Medulla oblongata (tissue), 1 donor: ENCODE results near the gene MCC.

Source experiments
- DNase-seq: peaks from one replicate; pipeline ENCODE4 v3.0.0-alpha.2; 2015; ENCODE audit errors: extremely low spot score

The MCC gene

DNA sequence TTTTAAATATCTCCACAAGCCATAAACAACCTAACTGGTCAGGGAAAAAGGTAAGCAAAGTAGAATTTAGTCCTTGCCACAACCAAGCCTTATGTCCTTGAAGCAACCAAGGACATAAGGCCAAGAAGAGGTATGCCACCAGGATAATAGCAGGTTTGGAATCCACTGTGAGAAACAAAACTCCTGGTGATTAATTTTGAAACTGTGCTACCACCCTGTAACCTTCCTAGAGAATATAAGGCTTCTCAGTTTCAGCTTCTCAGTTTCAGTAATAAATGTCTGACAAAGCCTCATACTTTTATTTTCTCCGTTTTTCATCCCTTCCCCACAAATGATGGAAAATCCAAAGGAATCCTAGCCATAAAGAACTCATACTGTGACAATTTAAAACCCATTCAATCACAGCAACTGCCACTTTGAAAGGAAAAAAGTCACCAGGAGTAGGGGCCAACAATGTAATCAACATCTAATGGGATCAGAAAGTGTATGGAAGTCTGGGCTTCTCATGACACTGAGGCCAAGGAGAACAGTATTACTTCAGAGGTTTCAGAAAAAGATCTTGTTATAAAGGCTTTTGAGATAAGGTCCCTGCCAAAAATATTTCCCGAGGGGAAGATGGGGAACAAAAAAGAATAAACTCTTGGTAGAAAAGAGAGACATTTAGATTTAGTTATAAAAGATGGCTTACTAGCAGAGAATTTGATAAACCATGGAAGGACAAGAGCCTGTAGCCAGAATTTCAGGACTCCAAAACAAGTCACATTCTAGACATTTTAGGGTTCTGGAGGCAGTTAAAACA is 242.6 kb downstream of the MCC start:
- no peak for DNase-seq

DNA sequence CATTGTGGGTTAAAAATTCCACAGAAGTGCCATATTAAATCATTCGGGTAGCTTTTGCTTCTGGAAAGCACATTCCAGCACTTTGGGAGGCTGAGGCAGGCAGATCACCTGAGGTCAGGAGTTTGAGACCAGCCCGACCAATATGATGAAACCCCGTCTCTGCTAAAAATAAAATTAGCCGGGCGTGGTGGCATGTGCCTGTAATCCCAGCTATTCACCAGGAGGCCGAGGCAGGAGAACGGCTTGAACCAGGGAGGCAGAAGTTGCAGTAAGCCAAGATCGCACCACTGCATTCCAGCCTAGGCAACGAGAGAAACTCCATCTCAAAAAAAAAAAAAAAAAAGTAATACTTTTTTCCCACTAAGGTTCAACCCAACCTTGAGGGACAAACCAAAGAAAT is 243.3 kb downstream of the MCC start:
- DNase-seq = no peak

DNA sequence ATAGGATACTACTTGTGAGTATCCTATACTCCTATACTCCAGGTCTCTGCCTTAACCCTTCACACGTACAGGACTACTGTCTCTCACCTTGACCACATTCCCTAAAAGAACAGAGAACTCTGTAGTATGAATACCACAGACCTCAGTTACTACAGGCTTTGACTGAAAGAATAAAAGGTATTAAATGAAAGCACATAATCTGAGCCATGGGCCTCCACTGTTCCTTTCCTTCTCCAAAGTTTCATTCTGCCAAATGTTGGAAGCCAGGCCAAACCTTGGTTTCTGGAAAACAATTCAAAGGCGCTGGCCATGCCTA is 244.9 kb downstream of the MCC start:
- no peak for DNase-seq

DNA sequence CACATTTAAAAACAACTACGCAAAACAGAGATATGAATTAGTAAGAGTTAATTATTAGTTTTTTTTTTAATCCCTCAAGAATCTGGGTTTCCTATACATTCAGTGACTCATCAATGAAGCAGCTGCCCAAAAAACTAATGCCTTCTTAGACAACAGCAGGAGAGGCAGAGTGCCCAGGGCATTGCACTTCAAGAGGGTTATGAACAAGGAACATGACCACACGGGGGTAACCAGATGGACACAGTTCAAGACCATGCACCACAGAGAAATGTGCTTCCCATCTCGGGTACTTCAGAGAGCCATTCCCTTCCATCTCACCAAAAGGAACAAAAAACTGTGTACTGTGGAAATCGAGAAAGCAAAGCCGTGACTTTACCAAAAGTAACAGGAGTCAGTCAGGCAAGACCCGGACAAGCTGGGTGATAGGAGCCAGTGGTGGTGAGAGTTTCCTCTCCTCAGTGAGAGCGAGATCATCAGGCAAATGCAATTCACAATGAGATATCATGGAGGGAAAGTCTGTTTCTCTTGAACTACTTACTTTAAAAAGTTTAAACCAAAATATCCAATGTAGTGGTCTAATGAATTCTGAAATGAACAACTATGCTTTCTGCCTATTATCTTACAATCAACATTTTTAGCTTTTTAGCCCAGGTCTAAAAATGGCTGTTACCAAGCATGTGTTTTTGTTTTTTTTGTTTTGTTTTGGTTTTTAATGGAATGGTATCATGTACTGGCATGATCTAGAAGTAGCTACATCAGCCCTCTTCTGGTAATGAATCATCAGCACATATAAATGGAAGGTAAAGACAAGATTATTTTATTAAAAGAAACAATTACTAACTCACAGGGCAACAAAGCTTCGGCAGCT is 245.5 kb downstream of the MCC start:
- no peak for DNase-seq

DNA sequence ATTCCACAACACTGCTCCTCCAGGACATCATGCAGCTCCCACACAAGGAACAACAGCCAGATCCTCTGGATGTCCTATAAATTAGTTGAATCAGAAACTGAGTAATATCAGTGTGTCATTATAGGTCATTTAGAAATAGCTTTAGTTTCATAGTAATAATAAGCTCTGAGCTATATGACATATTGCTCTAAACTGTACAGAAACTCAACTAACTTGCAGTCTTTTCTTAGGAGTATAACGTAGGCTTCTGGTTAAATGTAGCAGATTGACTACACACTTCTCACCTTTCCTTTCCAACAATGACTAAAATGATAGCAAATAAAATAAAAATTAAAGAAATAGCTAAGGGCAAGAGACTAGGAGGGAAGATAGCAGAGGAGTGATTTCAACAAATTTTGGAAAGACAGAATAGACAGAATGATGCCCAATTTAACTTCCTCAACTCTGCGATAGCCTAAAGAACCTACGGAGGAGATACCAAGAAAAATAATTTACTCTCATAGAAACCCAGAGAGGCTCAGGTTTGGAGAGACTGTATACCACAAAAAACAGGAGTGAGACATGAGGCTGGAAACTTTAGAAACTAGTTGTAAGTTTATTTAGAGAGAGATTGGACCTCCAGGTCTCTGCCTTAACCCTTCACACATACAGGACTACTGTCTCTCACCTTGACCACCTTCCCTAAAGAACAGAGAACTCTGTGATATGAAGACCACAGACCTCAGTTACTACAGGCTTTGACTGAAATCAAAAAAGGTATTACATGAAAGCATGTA is 247.1 kb downstream of the MCC start:
- DNase-seq = no peak

DNA sequence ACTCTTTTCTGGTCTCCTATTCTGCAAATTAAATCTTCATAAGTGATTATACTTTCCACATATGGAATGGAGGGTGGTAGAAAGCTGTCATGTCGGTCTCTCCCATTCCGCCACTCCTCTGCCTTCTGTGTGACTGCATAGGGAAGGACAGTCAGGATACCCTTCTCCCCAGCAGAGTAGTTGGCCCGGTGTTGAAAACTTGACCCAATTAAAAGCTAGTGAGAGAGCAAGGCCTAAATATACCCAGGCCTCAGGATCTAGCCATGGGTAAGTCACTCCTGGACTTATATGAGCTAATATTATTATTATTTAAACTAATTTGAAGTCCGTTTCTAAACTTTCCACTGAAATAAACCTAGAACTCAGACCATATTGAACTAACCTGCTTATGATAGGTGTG is 248.2 kb downstream of the MCC start:
- DNase-seq = no peak

DNA sequence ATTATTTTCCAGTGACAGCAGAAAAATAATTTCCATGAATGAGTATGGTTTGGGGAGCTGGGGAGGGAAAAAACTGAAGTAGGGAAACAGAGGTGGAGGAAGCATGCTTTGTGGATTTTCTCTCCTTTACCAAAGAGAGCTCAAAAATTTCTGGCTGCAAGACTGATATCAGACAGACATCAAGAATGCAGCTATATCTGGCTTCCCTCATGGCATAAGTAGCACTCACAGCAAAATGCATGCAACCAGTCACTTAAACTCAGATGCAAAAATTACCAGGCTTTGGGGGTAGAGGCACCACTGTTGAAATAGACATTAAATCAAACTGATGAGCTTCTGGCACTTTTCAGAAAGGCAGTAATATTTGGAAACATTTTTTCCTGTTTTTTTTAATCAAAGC is 250.4 kb downstream of the MCC start:
- DNase-seq = no peak

DNA sequence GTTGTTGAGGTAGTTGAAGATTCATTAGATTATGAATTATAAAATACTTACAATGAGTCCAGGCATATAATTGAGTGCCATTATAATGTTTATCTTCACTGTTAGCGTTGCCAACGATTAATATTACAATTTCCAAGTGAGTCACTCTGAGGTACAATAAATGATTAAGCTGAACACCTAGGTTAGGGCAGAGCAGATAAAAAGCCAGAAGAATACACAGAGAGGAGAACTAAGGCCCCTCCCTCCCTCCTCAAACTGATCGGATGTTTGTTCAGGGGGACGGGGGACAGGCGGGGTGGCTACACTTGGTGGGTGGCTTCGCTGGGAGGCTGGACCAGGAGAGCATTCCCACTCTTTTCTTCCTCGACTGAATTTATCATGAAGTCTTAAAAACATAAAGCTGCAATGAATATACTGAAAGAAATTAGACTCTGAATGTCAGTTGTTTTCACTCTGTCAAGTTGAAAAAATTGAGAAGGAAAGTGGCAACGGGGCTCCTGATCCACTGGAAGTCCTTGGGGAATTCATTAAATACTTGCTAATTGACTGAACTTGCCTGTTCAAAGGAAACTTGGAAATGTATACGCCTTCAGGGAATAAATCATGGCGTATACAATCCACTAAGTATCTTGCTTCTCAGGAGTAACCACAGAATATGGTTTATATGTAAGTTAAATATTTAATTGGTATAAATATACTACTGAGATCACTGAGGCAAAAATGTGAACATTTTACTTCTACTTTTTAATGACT is 251.5 kb downstream of the MCC start:
- DNase-seq = no peak

DNA sequence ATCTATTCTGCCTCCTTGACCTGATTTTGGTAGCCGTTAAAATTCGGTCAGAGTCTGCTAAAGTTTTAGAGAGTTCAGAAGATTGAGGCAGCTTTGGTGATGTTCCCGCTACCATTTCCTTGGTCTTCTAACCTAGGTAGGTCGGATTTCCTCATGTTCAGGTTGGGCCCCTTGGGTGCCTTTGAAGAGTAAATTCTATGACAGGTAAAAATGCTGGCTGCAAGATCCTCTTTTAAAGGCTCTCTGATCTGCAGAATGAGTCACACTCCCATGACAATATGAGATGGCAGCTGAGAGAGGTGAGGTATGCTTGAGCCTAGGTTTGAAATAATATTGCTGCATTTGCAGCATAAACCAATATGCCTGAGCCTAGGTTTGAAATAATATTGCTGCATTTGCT is 252.4 kb downstream of the MCC start:
- DNase-seq = no peak

DNA sequence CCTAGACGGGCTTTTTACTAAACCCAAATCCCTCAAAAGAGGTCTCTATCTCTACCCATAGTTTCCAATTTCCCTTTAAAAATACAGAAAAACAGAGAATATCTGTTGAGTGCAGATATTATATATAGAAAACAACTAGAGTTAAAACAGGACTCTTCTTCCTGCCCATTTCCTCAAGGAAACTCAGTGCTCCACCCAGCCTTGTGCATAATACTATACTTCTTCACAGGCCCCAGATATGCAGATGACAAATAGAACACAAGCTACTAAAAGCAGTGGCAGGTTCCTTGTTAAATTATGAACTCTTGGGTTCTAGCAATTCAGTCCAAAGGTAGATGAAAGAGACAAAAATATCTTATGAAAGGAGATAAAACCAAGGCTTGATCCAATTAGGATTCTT is 253.7 kb downstream of the MCC start:
- no peak for DNase-seq

DNA sequence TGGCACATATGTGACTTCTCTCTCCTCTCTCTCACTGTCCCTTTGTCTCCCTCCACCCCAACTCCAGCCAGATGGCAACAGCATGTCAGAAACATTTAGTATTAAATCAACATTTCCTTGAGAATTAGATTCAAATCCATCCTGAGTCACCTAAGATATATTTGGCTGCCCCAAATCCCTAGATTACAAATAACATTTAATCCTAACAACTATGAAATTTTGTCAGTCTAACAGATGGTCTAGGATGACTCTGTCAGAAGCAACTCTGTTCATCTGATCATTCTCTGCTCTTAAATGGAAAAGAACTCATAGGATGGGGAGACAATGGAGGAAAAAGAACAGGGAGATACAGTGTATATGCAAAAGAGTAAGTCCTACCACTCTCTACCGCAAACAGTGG is 254.6 kb downstream of the MCC start:
- DNase-seq = no peak

DNA sequence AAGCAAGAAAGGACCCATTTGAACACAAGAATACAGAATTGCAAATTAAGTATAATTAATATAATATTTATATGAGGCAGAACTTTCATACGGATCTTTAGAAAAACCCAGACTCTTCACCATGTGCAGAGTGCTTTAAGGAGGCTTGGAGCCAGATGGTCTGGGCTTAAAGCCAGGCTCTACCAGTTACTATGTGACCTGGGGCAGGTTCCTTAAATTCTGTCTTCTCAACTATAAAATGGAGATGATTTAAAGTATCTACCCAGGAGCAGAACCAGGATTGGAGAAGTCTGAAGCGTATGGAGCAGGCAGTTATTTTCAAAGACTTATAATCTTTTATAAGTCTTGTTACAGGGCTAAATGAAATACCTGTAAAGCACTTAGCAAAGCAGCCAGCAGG is 255.6 kb downstream of the MCC start:
- no peak for DNase-seq

DNA sequence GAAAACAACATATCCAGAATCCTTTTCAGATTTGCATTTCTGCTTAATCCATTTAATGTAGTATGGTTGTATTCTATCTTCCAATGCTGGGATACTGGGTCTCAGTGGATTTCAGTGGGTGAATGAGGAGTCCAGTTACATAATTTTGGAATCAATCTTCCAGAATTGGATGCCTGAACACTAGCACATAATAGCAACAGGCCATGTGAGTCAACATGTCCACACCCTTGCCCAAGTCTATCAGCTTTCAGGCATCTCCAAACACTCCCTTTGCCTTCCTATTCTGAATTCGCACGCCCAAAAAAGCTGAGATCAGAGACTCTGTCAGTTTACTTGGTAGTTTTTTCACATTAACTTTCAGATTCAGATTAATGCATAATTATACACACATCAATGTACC is 256.0 kb downstream of the MCC start:
- DNase-seq = no peak

DNA sequence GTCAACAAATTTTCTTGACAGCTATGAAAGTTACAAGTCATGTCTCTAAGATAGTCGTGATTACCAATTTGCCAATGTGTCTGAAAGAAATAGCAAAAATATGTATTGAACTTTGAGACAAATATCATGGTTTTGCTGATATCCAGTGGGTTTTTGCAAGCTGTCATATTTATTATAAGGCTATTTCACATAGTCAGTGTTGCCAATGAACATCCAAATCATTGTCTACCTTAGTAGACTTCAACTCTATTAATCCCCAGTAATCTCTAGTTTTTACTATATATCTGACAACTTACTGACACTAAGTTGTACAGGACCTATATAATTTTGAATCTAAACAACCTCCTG is 256.6 kb downstream of the MCC start:
- no peak for DNase-seq

DNA sequence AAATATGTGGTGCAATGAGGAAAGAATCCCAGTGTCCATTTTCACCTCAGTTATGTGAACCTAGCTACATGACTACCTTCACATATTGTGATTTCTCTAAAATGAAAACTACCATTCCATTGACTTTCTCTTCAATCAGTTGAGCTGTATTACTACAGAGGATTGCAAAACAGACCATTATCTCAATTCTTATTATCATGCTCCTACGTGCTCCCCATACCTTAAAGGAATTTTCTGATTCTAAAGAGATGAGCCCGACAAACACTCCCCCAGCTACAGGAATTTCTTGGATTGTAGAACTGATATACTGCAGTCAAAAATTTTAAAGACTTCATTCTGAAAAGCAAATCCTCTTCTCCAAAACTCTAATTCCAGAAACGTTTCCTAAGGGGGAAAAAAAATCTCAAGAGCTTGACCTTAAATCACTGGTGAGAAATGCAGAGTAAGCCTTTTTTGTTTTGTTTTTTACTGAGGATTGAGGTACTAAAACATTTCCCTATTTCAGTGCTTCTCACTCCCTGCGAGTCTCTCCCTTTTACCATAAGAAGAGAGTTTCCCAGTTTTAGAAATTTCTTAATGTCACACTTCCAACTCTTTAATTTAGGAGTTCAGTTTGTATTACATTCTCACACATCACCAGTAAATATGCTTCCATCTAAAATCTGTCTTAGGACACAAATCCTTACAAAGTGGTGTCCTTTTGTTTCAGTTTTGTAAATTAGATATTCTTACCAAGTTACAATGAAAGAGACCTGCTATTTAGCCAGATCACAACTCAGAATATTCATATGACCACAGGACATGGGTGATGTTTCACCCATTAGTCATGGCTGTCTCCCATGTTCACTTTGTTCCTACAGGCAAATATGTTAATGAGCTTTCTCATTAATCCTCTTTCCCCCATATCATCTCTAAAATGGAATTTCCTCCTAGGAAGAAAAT is 257.3 kb downstream of the MCC start:
- DNase-seq = no peak

DNA sequence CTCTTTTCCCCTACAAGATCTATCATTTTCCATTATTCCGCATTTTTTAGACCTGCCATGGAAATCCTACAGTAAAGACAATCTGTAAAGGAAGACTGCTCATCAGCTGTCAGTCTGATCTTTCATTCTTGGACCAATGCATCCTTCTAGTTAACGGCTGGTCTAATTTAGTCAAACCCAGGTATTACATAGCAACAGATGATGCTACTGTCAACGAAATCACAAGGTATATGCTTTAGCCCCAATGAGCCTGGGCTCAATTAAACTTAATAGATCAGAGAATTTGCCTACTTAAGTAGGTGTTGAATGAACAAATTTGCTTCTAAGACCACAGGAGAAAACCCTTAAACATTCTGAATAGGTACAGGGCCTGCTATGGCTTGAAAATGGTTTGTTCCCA is 260.5 kb downstream of the MCC start:
- DNase-seq = no peak

DNA sequence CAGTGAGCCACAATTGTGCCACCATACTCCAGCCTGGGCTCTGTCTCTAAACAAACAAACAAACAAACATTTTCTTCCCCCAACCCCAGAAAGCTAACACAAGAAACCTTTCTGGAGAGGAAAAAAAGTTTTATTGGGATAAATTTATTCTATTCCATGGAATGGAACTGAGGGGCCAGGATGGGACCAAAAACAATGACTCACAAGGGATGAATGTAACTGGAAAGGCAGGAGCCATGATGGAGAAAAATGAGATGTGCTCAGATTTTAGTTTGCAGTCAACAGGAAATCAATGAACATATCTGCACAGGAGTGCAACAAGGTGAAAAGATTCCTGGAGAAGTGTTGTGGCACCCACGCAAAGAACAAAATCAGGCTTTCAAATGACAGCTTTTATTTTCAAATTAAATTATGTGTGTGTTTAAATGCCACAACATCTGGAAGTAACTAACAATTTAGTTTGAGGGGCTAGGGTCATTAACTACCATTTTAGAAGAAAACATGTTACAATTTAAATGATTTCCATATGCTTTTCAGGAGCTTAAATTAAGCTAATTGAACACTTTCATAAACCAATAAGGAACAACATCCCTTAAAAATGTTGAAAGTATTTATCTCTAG is 262.0 kb downstream of the MCC start:
- DNase-seq = no peak

DNA sequence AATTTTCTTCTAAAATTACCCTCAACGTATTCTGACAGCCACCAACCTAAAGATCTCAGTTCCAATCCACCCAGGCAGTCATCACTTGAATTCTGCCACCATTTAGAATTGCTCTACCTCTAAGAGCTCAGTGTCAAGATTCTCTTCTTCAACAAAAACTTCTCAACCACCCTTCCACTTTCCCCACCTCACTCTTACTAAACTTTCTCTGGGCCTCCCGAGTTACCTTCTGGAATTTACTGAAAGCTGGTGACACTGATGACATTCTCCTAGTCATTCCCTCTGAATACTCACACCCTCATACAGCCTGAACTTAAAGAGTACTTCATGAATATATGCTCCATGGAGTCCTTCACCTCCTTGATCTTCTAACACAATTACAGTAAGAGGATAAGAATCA is 263.0 kb downstream of the MCC start:
- DNase-seq = no peak

DNA sequence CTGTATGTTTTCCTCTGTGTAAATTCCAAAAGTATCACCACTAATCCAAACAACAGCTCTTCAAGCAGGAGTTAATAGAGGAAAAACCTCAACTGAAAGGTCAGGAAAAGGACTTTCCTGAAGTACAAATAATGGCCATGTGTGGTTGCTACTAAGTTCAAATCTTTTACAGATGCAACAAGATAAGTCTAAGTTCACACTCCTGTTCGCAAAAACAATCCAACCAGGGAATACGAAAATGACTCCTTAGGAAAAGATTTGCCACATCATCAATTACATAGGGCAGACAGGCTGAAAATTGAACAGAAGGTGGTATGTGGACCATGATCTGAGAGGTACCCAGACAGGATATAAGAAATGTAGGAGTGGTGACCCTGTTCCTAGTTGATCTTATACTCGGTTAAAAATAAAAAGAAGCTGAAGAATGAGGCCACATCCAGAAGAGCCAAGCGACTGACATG is 263.6 kb downstream of the MCC start:
- no peak for DNase-seq
